ENCODE data around the gene RELA. TPM values are rescaled to one million over a fixed set of nuclear protein-coding genes. Genes with fewer than 3 reads are reported as not detected.

The RELA gene
- total and polyA plus RNA-seq, 2 experiments from 2014 or later: 38.4 to 67.8 TPM

DNA sequence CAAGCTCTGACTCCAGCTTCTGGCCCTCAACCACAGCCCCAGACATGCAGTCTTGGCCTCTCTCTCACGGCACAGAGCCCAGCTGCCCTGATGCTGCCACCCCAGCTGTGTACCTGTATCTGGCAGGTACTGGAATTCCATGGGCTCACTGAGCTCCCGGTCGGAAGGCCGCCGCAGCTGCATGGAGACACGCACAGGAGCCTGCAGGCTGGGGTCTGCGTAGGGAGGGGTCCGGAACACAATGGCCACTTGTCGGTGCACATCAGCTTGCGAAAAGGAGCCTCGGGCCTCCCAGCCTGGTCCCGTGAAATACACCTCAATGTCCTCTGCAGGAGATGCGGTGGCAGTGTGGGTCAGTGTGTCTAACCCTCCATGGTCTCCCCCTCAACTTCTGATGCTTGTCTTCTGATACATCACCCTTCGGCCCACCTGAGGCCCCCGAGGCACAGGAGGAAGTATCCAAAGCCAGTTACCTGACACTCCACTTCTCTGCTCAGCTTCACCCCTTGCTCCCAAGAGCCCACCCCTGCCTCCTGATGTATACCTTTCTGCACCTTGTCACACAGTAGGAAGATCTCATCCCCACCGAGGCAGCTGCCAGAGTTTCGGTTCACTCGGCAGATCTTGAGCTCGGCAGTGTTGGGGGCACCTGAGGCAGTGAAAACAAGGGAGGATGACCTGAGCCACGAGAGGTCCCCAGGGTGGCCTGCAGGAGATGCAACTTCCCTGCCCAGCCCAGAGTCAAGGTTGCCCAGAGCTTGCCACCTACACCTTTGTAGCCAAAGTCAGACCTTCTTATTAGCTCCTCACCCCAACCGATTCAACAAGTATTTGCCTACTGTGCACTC, 4.3 kb downstream of the RELA start:
- Histone ChIP-seq H2AFZ (no peak overlapping the region), H3K4me3 (no peak overlapping the region), H3K4me1 (ENCODE audit: insufficient read depth) (peaks cover 10% of the 10 kb centered on the region), H3K4me2 (ENCODE audit: unreplicated experiment) (no peak overlapping the region), H3K9ac (no peak overlapping the region), H3F3A (ENCODE audit: insufficient read depth) (peaks cover 47% of the 10 kb centered on the region), H3K27me3 (replicated peaks; ENCODE audit: insufficient read depth) (no peaks in the 10 kb centered on the region), H3K36me3 (ENCODE audit: low read depth) (peaks cover 50% of the 10 kb centered on the region; the same call in 1 of the 2 replicates), H4K20me1 (ENCODE audit: insufficient read depth) (no peaks in the 10 kb centered on the region), H3K9me3 (ENCODE audit: low read depth) (no peaks in the 10 kb centered on the region), H3K9me2 (ENCODE audit: insufficient read depth) (no peaks in the 10 kb centered on the region), H3K79me2 (ENCODE audit: insufficient read depth) (peaks cover 67% of the 10 kb centered on the region), H3K27ac (no peak overlapping the region)
- in situ Hi-C loops (cut with MboI): no loop called here
- TF ChIP-seq EZH2 (IDR thresholded peaks at IDR 0.05; ENCODE audit: insufficient read depth, poor library complexity, severe bottlenecking) (no peak), EZH2phosphoT487 (IDR thresholded peaks at IDR 0.05; ENCODE audit: insufficient read depth, low read depth) (no peak)
- no peak for DNase-seq
- WGBS, 2 experiments (ENCODE audit: low coverage in 1 of 2, low lambda C conversion rate in 2 of 2, missing lambda C conversion rate in 2 of 2): 82 to 83% methylated on average over 19 to 21 of the region's 21 CpGs

DNA sequence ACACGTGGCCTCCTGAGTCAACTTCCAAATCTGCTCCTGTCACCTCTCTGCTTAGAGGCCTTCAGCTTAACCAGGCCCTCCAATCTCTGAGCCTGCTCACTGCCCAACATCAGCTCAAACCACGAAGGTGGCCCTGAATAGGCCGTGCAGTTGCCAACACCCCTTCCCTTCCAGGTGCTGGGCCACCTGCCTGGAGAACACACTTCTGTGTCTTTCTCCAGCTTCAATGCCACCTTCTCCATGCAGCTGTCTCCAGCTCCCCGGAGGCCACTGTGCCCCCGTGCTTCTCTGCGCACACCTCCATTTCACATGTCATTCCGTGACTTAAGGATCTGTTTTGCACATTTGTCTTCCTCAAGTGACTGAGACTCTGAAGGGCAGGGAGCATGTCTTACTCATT, 5.3 kb downstream of the RELA start:
- Histone ChIP-seq H4K20me1 (ENCODE audit: insufficient read depth) (no peaks in the 10 kb centered on the region), H3K4me1 (ENCODE audit: insufficient read depth) (peaks cover 14% of the 10 kb centered on the region), H3K4me3 (no peak overlapping the region), H3K27ac (no peak overlapping the region), H3K36me3 (ENCODE audit: low read depth) (peaks cover 50% of the 10 kb centered on the region; the same call in 1 of the 2 replicates), H3K9me3 (ENCODE audit: low read depth) (no peaks in the 10 kb centered on the region), H3F3A (ENCODE audit: insufficient read depth) (peaks cover 49% of the 10 kb centered on the region), H3K9ac (no peak overlapping the region), H2AFZ (no peak overlapping the region), H3K4me2 (ENCODE audit: unreplicated experiment) (no peak overlapping the region), H3K27me3 (replicated peaks; ENCODE audit: insufficient read depth) (no peaks in the 10 kb centered on the region), H3K9me2 (ENCODE audit: insufficient read depth) (no peaks in the 10 kb centered on the region), H3K79me2 (ENCODE audit: insufficient read depth) (peaks cover 65% of the 10 kb centered on the region)
- TF ChIP-seq EZH2 (IDR thresholded peaks at IDR 0.05; ENCODE audit: insufficient read depth, poor library complexity, severe bottlenecking): no peak
- TF ChIP-seq EZH2phosphoT487 (IDR thresholded peaks at IDR 0.05; ENCODE audit: insufficient read depth, low read depth): no peak
- WGBS, 2 experiments (ENCODE audit: low coverage in 1 of 2, low lambda C conversion rate in 2 of 2, missing lambda C conversion rate in 2 of 2): 81 to 88% methylated on average over 7 of the region's 7 CpGs
- DNase-seq: no peak
- in situ Hi-C loops (cut with MboI): no loop called here

DNA sequence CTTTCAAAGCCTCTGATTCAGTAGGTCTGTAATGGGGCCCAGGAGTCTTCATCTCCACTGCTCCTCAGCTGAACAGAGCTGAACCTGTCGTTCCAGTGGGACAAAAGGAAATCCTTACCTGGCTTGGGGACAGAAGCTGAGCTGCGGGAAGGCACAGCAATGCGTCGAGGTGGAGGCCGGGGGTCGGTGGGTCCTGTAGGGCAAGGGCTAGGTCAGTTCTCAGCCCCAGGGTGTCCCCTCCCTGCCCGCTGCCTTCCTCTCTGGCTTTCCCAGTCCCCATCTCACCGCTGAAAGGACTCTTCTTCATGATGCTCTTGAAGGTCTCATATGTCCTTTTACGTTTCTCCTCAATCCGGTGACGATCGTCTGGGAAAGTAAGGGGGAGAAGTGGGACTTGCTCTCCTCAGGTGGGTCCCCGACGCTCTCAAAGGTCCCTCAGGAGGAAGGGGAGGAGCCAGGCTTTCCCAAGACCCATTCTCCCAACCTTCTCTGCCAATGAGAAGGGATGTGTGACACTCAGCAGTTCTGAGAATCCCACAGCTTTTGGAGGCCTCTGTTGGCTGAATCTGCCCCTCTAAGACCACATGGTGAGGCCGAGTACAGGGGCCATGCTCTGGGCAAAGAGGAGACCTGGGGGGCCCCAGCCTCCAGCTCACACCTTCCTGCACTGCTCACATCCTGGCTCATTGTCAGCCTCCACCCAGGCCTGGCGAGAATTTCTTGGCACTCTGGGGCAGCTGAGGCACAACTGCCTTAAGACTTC, 7.0 kb downstream of the RELA start:
- Histone ChIP-seq H3K27me3 (replicated peaks; ENCODE audit: insufficient read depth) (no peaks in the 10 kb centered on the region), H3K4me2 (ENCODE audit: unreplicated experiment) (no peak overlapping the region), H3K79me2 (ENCODE audit: insufficient read depth) (peaks cover 48% of the 10 kb centered on the region), H3K9me3 (ENCODE audit: low read depth) (no peaks in the 10 kb centered on the region), H3K36me3 (ENCODE audit: low read depth) (peaks cover 50% of the 10 kb centered on the region; the same call in 1 of the 2 replicates), H4K20me1 (ENCODE audit: insufficient read depth) (no peaks in the 10 kb centered on the region), H3K4me3 (no peak overlapping the region), H3K4me1 (ENCODE audit: insufficient read depth) (peaks cover 10% of the 10 kb centered on the region), H3K27ac (0 out of 2 replicates have a peak overlapping the region, but pooled peaks have one; percentile 2), H2AFZ (no peak overlapping the region), H3F3A (ENCODE audit: insufficient read depth) (peaks cover 60% of the 10 kb centered on the region), H3K9me2 (ENCODE audit: insufficient read depth) (no peaks in the 10 kb centered on the region), H3K9ac (no peak overlapping the region)
- 79 to 83% methylated on average over 15 to 16 of the region's 16 CpGs for WGBS, 2 experiments (ENCODE audit: low coverage in 1 of 2, low lambda C conversion rate in 2 of 2, missing lambda C conversion rate in 2 of 2)
- no peak for DNase-seq
- TF ChIP-seq EZH2 (IDR thresholded peaks at IDR 0.05; ENCODE audit: insufficient read depth, poor library complexity, severe bottlenecking) (no peak), EZH2phosphoT487 (IDR thresholded peaks at IDR 0.05; ENCODE audit: insufficient read depth, low read depth) (no peak)
- in situ Hi-C loops (cut with MboI): no loop called here

Data from GM23248 (cell line).